GM12878 (cell line): ENCODE results near the gene ALX1. TPM values are rescaled to one million over a fixed set of nuclear protein-coding genes. Genes with fewer than 3 reads are reported as not detected.

Experiments
- E2F4 ChIP-seq: IDR thresholded peaks from 2 replicates; pipeline ENCODE4 v1.6.1; 2012; ENCODE audit warnings: low read depth, low read length, improper control_type of control experiment
- ZNF592 ChIP-seq: fragments of 450-650 bp; IDR thresholded peaks from 2 replicates; pipeline ENCODE4 v1.6.1; 2017; ENCODE audit warnings: mild to moderate bottlenecking, moderate library complexity
- ZZZ3 ChIP-seq: IDR thresholded peaks from 2 replicates; pipeline ENCODE4 v1.6.1; 2011; ENCODE audit warnings: low read depth; ENCODE audit not compliant: control insufficient read depth, insufficient read length
- polyA plus RNA-seq, 11 experiments: library from polyadenylated mRNA; depleted of rRNA in 4 of 11; unstranded in 6 of 11; stranded (reverse) in 5 of 11; fragments of >200 nt; fragmentation: Nextera tagmentation in 4 of 11; fragmentation: Illumina TruSeq in 1 of 11; extraction: Ambion mirVana in 4 of 11; extraction: Trizol in 1 of 11; gene quantifications; 1 replicate in 1 of 11; 2 replicates in 10 of 11; pipeline versions ENCODE4 v1.2.1 to v1.2.3, GENCODE V29; 2011 to 2016; ENCODE audit warnings: inconsistent platforms in 2 of 11, missing spikeins in 2 of 11, low read depth in 1 of 11
- total RNA-seq, 4 experiments: library from RNA; depleted of rRNA in 3 of 4; stranded (reverse); fragments of >200 nt in 3 of 4; fragmentation: Illumina TruSeq in 1 of 4; extraction: Trizol in 1 of 4; gene quantifications; 2 replicates each; pipeline versions ENCODE4 v1.2.1 to v1.2.3, GENCODE V29; 2013 to 2021
- TF ChIP-seq, protein P1 (sequence below): IDR thresholded peaks from 2 replicates; pipeline ENCODE4 v1.6.1; 2011; ENCODE audit warnings: borderline replicate concordance, low read depth, mild to moderate bottlenecking, moderate library complexity, low read length; ENCODE audit not compliant: insufficient read depth, poor library complexity, severe bottlenecking

Gene ALX1
- total and polyA plus RNA-seq, 10 of the 15 experiments (the other 5 are each of a cell fraction or from before 2014, with no cell fraction given) = 0.06 TPM; not detected in 9

GRCh38 chr12:85350356-85350755 lies 70.3 kb downstream of the ALX1 start (continued):
- no peak for TF ChIP-seq ZNF592
- no peak for TF ChIP-seq ZZZ3
- TF ChIP-seq, protein P1, sequence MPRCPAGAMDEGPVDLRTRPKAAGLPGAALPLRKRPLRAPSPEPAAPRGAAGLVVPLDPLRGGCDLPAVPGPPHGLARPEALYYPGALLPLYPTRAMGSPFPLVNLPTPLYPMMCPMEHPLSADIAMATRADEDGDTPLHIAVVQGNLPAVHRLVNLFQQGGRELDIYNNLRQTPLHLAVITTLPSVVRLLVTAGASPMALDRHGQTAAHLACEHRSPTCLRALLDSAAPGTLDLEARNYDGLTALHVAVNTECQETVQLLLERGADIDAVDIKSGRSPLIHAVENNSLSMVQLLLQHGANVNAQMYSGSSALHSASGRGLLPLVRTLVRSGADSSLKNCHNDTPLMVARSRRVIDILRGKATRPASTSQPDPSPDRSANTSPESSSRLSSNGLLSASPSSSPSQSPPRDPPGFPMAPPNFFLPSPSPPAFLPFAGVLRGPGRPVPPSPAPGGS = no peak
- TF ChIP-seq E2F4 = no peak

Other genes with a start within 250 kb of the ALX1 start
- not detected in 2 replicates for gene TSPAN19, start 243.9 kb upstream of the ALX1 start, total RNA-seq (2014; rRNA removed)
- not detected in 2 replicates for gene TSPAN19, start 243.9 kb upstream of the ALX1 start, total RNA-seq (2014; rRNA removed; fragmentation: Illumina TruSeq; extraction: Trizol)
- gene TSPAN19, start 243.9 kb upstream of the ALX1 start, total RNA-seq (2021) = not detected in 2 replicates
- 0.06 TPM in 1 of 2 replicates, not detected in the other for gene TSPAN19, start 243.9 kb upstream of the ALX1 start, polyA plus RNA-seq (2011; rRNA removed)
- gene TSPAN19, start 243.9 kb upstream of the ALX1 start, polyA plus RNA-seq (2014; fragmentation: Illumina TruSeq; extraction: Trizol) = not detected in 2 replicates
- not detected for gene TSPAN19, start 243.9 kb upstream of the ALX1 start, polyA plus RNA-seq (2014; fragmentation: Nextera tagmentation; extraction: Ambion mirVana)
- gene TSPAN19, start 243.9 kb upstream of the ALX1 start, polyA plus RNA-seq (2014; rRNA removed) = not detected in 2 replicates
- not detected for gene TSPAN19, start 243.9 kb upstream of the ALX1 start, polyA plus RNA-seq (2016; fragmentation: Nextera tagmentation; extraction: Ambion mirVana)
- gene LRRIQ1, start 243.9 kb upstream of the ALX1 start, total RNA-seq (2014; rRNA removed) = 0.05 and 0.23 TPM in 2 replicates
- gene LRRIQ1, start 243.9 kb upstream of the ALX1 start, total RNA-seq (2014; rRNA removed; fragmentation: Illumina TruSeq; extraction: Trizol) = not detected in 2 replicates
- not detected in 2 replicates for gene LRRIQ1, start 243.9 kb upstream of the ALX1 start, total RNA-seq (2021)
- gene LRRIQ1, start 243.9 kb upstream of the ALX1 start, polyA plus RNA-seq (2011; rRNA removed) = 0.14 and 0.46 TPM in 2 replicates
- 0.34 TPM in 1 of 2 replicates, not detected in the other for gene LRRIQ1, start 243.9 kb upstream of the ALX1 start, polyA plus RNA-seq (2014; fragmentation: Illumina TruSeq; extraction: Trizol)
- gene LRRIQ1, start 243.9 kb upstream of the ALX1 start, polyA plus RNA-seq (2014; fragmentation: Nextera tagmentation; extraction: Ambion mirVana) = not detected
- gene LRRIQ1, start 243.9 kb upstream of the ALX1 start, polyA plus RNA-seq (2014; rRNA removed) = 0.45 TPM in 1 of 2 replicates, not detected in the other
- under 1 TPM; 0.40 to 0.44 TPM for gene LRRIQ1, start 243.9 kb upstream of the ALX1 start, polyA plus RNA-seq (2016; fragmentation: Nextera tagmentation; extraction: Ambion mirVana)